ENCODE results near the gene ZNF90.

DNA sequence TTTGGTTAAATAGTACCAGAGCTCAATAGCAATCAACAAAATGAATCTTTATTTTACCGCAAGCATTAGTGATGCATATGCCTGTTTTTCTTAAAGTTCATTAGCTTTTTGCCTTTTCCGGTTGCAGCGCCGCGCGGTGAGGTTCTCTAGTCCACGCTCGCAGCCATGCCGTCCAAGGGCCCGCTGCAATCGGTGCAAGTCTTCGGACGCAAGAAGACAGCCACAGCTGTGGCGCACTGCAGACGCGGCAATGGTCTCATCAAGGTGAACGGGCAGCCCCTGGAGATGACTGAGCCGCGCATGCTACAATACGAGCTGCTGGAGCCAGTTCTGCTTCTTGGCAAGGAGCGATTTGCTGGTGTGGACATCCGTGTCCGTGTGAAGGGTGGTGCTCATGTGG is 47.1 kb downstream of the ZNF90 start:
- TF ChIP-seq ZNF138 (CRISPR knock-in tag; conservative IDR thresholded peaks at IDR 0.05) (no peak), ZNF317 (CRISPR knock-in tag; IDR thresholded peaks at IDR 0.05; ENCODE audit: borderline replicate concordance, low read depth) (no peak), ZNF263 (CRISPR knock-in tag; IDR thresholded peaks at IDR 0.05; ENCODE audit: low read depth) (no peak), TEAD4 (CRISPR knock-in tag; IDR thresholded peaks at IDR 0.05) (no peak), FOXJ3 (CRISPR knock-in tag; IDR thresholded peaks at IDR 0.05; ENCODE audit: borderline replicate concordance) (no peak), ETV6 (CRISPR knock-in tag; IDR thresholded peaks at IDR 0.05) (no peak)
- TF ChIP-seq, protein P1, sequence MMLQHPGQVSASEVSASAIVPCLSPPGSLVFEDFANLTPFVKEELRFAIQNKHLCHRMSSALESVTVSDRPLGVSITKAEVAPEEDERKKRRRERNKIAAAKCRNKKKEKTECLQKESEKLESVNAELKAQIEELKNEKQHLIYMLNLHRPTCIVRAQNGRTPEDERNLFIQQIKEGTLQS (CRISPR knock-in tag; conservative IDR thresholded peaks at IDR 0.05) = no peak
- TF ChIP-seq, protein P2, sequence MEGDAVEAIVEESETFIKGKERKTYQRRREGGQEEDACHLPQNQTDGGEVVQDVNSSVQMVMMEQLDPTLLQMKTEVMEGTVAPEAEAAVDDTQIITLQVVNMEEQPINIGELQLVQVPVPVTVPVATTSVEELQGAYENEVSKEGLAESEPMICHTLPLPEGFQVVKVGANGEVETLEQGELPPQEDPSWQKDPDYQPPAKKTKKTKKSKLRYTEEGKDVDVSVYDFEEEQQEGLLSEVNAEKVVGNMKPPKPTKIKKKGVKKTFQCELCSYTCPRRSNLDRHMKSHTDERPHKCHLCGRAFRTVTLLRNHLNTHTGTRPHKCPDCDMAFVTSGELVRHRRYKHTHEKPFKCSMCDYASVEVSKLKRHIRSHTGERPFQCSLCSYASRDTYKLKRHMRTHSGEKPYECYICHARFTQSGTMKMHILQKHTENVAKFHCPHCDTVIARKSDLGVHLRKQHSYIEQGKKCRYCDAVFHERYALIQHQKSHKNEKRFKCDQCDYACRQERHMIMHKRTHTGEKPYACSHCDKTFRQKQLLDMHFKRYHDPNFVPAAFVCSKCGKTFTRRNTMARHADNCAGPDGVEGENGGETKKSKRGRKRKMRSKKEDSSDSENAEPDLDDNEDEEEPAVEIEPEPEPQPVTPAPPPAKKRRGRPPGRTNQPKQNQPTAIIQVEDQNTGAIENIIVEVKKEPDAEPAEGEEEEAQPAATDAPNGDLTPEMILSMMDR (IDR thresholded peaks at IDR 0.05) = no peak
- TF ChIP-seq, protein P3, sequence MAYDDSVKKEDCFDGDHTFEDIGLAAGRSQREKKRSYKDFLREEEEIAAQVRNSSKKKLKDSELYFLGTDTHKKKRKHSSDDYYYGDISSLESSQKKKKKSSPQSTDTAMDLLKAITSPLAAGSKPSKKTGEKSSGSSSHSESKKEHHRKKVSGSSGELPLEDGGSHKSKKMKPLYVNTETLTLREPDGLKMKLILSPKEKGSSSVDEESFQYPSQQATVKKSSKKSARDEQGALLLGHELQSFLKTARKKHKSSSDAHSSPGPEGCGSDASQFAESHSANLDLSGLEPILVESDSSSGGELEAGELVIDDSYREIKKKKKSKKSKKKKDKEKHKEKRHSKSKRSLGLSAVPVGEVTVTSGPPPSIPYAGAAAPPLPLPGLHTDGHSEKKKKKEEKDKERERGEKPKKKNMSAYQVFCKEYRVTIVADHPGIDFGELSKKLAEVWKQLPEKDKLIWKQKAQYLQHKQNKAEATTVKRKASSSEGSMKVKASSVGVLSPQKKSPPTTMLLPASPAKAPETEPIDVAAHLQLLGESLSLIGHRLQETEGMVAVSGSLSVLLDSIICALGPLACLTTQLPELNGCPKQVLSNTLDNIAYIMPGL (CRISPR knock-in tag; IDR thresholded peaks at IDR 0.05) = no peak
- TF ChIP-seq, protein P4, sequence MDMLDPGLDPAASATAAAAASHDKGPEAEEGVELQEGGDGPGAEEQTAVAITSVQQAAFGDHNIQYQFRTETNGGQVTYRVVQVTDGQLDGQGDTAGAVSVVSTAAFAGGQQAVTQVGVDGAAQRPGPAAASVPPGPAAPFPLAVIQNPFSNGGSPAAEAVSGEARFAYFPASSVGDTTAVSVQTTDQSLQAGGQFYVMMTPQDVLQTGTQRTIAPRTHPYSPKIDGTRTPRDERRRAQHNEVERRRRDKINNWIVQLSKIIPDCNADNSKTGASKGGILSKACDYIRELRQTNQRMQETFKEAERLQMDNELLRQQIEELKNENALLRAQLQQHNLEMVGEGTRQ (CRISPR knock-in tag; IDR thresholded peaks at IDR 0.05) = no peak
- TF ChIP-seq, protein P5, sequence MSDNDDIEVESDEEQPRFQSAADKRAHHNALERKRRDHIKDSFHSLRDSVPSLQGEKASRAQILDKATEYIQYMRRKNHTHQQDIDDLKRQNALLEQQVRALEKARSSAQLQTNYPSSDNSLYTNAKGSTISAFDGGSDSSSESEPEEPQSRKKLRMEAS (CRISPR knock-in tag; IDR thresholded peaks at IDR 0.05) = no peak
- TF ChIP-seq, protein P6, sequence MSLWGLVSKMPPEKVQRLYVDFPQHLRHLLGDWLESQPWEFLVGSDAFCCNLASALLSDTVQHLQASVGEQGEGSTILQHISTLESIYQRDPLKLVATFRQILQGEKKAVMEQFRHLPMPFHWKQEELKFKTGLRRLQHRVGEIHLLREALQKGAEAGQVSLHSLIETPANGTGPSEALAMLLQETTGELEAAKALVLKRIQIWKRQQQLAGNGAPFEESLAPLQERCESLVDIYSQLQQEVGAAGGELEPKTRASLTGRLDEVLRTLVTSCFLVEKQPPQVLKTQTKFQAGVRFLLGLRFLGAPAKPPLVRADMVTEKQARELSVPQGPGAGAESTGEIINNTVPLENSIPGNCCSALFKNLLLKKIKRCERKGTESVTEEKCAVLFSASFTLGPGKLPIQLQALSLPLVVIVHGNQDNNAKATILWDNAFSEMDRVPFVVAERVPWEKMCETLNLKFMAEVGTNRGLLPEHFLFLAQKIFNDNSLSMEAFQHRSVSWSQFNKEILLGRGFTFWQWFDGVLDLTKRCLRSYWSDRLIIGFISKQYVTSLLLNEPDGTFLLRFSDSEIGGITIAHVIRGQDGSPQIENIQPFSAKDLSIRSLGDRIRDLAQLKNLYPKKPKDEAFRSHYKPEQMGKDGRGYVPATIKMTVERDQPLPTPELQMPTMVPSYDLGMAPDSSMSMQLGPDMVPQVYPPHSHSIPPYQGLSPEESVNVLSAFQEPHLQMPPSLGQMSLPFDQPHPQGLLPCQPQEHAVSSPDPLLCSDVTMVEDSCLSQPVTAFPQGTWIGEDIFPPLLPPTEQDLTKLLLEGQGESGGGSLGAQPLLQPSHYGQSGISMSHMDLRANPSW (CRISPR knock-in tag; conservative IDR thresholded peaks at IDR 0.05; ENCODE audit: low read depth) = no peak
- TF ChIP-seq, protein P7, sequence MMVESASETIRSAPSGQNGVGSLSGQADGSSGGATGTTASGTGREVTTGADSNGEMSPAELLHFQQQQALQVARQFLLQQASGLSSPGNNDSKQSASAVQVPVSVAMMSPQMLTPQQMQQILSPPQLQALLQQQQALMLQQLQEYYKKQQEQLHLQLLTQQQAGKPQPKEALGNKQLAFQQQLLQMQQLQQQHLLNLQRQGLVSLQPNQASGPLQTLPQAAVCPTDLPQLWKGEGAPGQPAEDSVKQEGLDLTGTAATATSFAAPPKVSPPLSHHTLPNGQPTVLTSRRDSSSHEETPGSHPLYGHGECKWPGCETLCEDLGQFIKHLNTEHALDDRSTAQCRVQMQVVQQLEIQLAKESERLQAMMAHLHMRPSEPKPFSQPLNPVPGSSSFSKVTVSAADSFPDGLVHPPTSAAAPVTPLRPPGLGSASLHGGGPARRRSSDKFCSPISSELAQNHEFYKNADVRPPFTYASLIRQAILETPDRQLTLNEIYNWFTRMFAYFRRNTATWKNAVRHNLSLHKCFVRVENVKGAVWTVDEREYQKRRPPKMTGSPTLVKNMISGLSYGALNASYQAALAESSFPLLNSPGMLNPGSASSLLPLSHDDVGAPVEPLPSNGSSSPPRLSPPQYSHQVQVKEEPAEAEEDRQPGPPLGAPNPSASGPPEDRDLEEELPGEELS (CRISPR knock-in tag; IDR thresholded peaks at IDR 0.05) = no peak
